ENCODE data around the gene BSPRY.

The BSPRY gene

DNA sequence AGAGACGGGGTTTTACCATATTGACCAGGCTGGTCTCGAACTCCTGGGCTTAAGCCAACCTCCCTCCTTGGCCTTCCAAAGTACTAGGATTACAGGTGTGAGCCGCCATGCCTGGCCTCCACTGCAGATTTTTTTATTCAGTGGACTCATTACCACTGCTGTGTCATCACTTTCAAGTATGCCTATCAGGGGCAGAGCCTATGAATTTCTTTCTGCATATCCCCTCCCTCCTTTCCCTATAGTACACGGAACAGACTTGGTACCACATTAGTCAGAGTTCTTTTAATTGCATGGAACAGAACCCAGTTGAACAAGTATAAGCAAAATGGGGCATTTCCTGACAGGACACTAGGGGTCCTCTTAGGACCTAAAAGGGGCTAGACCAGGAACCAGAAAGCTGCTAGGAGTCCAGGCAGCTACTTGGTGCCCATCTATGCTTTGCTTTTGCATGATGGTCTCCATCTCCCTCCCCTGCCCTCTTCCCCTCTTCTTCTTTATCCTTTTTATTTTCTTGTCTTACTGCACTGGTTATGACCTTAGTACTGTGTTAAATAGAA lies 5.8 kb downstream of the BSPRY start:
- no peak for DNase-seq
- H3K27ac ChIP-seq (ENCODE audit: low read length), result no peak overlapping the region
- H3K9me2 ChIP-seq (replicated peaks; ENCODE audit: insufficient read depth, low read length), result no peaks in the 10 kb centered on the region
- H3K9me3 ChIP-seq (replicated peaks; ENCODE audit: insufficient read depth, low read length), result no peaks in the 10 kb centered on the region
- no peaks in the 10 kb centered on the region for H3K36me3 ChIP-seq (replicated peaks; ENCODE audit: insufficient read depth, low read length)
- no peaks in the 10 kb centered on the region for H4K20me1 ChIP-seq (ENCODE audit: insufficient read depth, low read length)
- no peak overlapping the region for H3K4me2 ChIP-seq (ENCODE audit: low read depth, low read length)
- H3F3A ChIP-seq (ENCODE audit: insufficient read depth, low read length), result peaks cover 17% of the 10 kb centered on the region
- no peaks in the 10 kb centered on the region for H3K27me3 ChIP-seq (replicated peaks; ENCODE audit: insufficient read depth, low read length)
- H2AFZ ChIP-seq (ENCODE audit: low read length), result no peak overlapping the region
- no peak overlapping the region for H3K9ac ChIP-seq (ENCODE audit: low read length)
- H3K79me2 ChIP-seq (ENCODE audit: low read length), result peaks cover 51% of the 10 kb centered on the region
- peaks cover 25% of the 10 kb centered on the region for H3K4me1 ChIP-seq (ENCODE audit: low read length)
- TF ChIP-seq, protein P1, sequence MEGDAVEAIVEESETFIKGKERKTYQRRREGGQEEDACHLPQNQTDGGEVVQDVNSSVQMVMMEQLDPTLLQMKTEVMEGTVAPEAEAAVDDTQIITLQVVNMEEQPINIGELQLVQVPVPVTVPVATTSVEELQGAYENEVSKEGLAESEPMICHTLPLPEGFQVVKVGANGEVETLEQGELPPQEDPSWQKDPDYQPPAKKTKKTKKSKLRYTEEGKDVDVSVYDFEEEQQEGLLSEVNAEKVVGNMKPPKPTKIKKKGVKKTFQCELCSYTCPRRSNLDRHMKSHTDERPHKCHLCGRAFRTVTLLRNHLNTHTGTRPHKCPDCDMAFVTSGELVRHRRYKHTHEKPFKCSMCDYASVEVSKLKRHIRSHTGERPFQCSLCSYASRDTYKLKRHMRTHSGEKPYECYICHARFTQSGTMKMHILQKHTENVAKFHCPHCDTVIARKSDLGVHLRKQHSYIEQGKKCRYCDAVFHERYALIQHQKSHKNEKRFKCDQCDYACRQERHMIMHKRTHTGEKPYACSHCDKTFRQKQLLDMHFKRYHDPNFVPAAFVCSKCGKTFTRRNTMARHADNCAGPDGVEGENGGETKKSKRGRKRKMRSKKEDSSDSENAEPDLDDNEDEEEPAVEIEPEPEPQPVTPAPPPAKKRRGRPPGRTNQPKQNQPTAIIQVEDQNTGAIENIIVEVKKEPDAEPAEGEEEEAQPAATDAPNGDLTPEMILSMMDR (IDR thresholded peaks at IDR 0.05; ENCODE audit: low read length), result no peak
- TF ChIP-seq EZH2 (optimal IDR thresholded peaks at IDR 0.05; ENCODE audit: low read depth, low read length), result no peak
- TF ChIP-seq EZH2phosphoT487 (IDR thresholded peaks at IDR 0.05; ENCODE audit: low read length), result no peak
- H3K4me3 ChIP-seq (ENCODE audit: low read length), result no peak overlapping the region

DNA sequence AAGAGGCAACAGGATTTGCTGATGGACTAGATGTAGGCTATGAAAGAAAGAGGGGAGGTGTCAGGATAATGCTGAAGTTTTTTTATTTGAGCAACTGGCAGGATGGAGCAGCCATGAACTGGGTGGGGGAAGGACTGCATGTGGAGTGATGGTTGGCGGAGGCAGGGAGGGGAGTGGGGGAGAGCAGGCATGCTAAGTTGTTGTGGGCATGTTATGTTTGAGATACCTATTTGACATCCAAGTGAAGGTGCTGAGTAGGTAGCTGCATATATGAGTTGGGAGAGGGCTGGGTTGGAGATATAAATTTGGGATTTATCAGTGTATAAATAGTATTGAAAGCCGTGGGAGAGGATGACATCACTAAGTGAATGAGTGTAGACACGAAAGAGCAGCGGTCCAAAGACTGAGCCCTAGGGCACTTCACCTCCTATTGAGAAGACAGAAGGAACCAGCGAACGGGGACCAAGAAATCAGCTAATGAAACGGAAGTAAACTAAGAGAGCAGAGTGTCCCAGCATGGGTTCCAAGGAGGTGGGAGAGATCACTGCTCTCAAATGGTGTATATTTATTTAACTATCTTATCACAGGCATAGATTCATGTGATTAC lies 7.4 kb downstream of the BSPRY start:
- no peaks in the 10 kb centered on the region for H3K9me2 ChIP-seq (replicated peaks; ENCODE audit: insufficient read depth, low read length)
- no peak overlapping the region for H3K9ac ChIP-seq (ENCODE audit: low read length)
- no peaks in the 10 kb centered on the region for H4K20me1 ChIP-seq (ENCODE audit: insufficient read depth, low read length)
- H2AFZ ChIP-seq (ENCODE audit: low read length), result no peak overlapping the region
- peaks cover 3% of the 10 kb centered on the region for H3F3A ChIP-seq (ENCODE audit: insufficient read depth, low read length)
- TF ChIP-seq, protein P1 (IDR thresholded peaks at IDR 0.05; ENCODE audit: low read length), result no peak
- no peak for TF ChIP-seq EZH2 (optimal IDR thresholded peaks at IDR 0.05; ENCODE audit: low read depth, low read length)
- TF ChIP-seq EZH2phosphoT487 (IDR thresholded peaks at IDR 0.05; ENCODE audit: low read length), result no peak
- peaks cover 37% of the 10 kb centered on the region for H3K79me2 ChIP-seq (ENCODE audit: low read length)
- H3K9me3 ChIP-seq (replicated peaks; ENCODE audit: insufficient read depth, low read length), result no peaks in the 10 kb centered on the region
- H3K4me3 ChIP-seq (ENCODE audit: low read length), result no peak overlapping the region
- no peaks in the 10 kb centered on the region for H3K36me3 ChIP-seq (replicated peaks; ENCODE audit: insufficient read depth, low read length)
- no peak overlapping the region for H3K27ac ChIP-seq (ENCODE audit: low read length)
- H3K27me3 ChIP-seq (replicated peaks; ENCODE audit: insufficient read depth, low read length), result no peaks in the 10 kb centered on the region
- no peak for DNase-seq
- H3K4me2 ChIP-seq (ENCODE audit: low read depth, low read length), result no peak overlapping the region
- H3K4me1 ChIP-seq (ENCODE audit: low read length), result peaks cover 12% of the 10 kb centered on the region

GRCh38 chr9:113359385-113359784 lies 10.0 kb downstream of the BSPRY start:
- H4K20me1 ChIP-seq (ENCODE audit: insufficient read depth, low read length), result no peaks in the 10 kb centered on the region
- no peaks in the 10 kb centered on the region; the same call in 1 of the 2 replicates for H3F3A ChIP-seq (ENCODE audit: insufficient read depth, low read length)
- no peaks in the 10 kb centered on the region for H3K36me3 ChIP-seq (replicated peaks; ENCODE audit: insufficient read depth, low read length)
- H2AFZ ChIP-seq (ENCODE audit: low read length), result no peak overlapping the region
- H3K4me1 ChIP-seq (ENCODE audit: low read length), result no peaks in the 10 kb centered on the region
- no peak for DNase-seq
- no peak overlapping the region for H3K4me2 ChIP-seq (ENCODE audit: low read depth, low read length)
- no peaks in the 10 kb centered on the region for H3K9me2 ChIP-seq (replicated peaks; ENCODE audit: insufficient read depth, low read length)
- H3K9me3 ChIP-seq (replicated peaks; ENCODE audit: insufficient read depth, low read length), result no peaks in the 10 kb centered on the region
- no peaks in the 10 kb centered on the region for H3K27me3 ChIP-seq (replicated peaks; ENCODE audit: insufficient read depth, low read length)
- H3K4me3 ChIP-seq (ENCODE audit: low read length), result no peak overlapping the region
- no peak overlapping the region for H3K27ac ChIP-seq (ENCODE audit: low read length)
- H3K79me2 ChIP-seq (ENCODE audit: low read length), result peaks cover 16% of the 10 kb centered on the region
- TF ChIP-seq, protein P1 (IDR thresholded peaks at IDR 0.05; ENCODE audit: low read length), result no peak
- no peak for TF ChIP-seq EZH2 (optimal IDR thresholded peaks at IDR 0.05; ENCODE audit: low read depth, low read length)
- TF ChIP-seq EZH2phosphoT487 (IDR thresholded peaks at IDR 0.05; ENCODE audit: low read length), result no peak
- H3K9ac ChIP-seq (ENCODE audit: low read length), result no peak overlapping the region
